ENCODE data around the gene PKD1L1.

PKD1L1 gene

DNA sequence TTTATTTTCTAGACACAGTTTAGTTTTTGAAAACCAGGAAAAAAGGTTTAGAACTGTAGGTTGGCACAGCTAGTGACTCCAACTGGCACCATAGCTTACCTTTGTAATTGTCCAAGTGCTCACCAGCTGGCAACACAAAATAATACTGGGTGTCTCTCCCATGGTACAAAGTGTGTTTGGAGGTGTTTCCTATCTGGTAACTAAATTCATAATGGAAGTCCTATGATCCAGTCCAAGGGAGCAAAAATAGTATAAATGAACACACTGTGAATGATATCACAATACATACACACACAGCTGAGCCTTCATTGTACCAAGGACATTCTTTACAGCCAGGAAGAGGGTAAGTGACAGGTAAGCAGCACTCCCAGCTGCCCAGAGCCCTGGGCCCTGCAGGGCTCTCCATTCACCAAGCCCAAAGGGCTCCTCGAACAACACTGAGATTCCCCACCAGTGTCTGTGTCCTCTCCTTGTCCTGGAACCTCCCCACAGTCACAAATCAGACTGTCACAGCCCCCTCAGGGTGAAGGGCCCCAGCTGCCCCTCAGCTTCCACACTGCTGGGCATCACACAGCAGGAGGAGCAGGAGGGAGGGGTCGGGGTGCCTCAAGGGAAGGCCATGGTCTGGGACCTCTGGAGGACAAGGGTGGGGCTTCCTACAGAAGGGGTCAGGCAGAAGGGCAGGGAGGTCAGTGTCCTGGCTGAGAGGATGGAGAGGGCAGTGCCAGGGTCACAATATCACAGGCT is 72.1 kb downstream of the PKD1L1 start:
- no peak for DNase-seq (ENCODE audit: low read depth in 2 of 2)

GRCh38 chr7:47875406-47875805 is 72.9 kb downstream of the PKD1L1 start:
- DNase-seq (ENCODE audit: low read depth in 2 of 2), result no peak

DNA sequence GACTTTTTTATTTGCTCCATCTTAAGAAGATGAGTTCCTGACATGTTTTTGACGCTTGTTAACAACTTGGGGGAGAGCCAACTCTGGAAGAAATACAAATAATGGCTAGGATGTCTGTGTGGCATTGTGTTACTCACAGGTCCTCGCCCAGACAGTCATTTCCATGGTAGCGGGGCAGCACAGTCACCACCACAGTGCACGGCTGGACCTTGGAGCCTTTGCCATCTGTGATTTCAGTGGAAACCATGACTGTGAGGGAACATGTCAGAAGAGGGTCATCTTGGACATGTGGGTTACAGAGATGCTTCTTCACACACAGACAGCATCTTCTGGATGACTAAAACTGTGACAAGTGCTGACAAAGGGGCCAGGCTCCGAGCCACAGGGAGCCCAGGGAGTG is 74.5 kb downstream of the PKD1L1 start:
- DNase-seq (ENCODE audit: low read depth in 2 of 2), result no peak

GRCh38 chr7:47867286-47867685 is 81.0 kb downstream of the PKD1L1 start:
- no peak for DNase-seq (ENCODE audit: low read depth in 2 of 2)

GRCh38 chr7:47866120-47866519 is 82.1 kb downstream of the PKD1L1 start:
- DNase-seq (ENCODE audit: low read depth in 2 of 2), result no peak

GRCh38 chr7:47852330-47853245 is 95.7 kb downstream of the PKD1L1 start:
- no peak for DNase-seq (ENCODE audit: low read depth in 2 of 2)

DNA sequence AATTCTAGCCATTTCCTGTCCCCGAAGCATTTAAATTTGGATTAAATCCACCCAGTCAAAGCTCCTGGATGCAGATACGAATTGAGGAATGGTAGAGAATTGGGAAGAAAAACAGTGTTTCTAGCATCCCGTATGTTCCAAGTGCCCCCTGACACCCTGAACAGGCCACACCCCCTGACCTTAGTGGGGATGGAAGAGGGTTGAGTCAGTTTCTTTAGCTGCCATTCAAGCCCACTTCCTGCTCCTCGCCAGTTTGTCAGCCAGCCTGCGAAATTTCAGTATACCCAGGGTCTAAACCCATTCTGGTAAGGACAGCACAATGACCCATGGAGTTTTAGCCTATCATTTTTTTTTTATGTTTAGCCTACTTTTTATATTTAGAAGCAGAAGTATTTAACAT is 101.1 kb downstream of the PKD1L1 start:
- no peak for DNase-seq (ENCODE audit: low read depth in 2 of 2)

- no peak for DNase-seq (ENCODE audit: low read depth in 2 of 2)
Measured at GRCh38 chr7:47846138-47846836, 102.0 kb downstream of the PKD1L1 start.

DNA sequence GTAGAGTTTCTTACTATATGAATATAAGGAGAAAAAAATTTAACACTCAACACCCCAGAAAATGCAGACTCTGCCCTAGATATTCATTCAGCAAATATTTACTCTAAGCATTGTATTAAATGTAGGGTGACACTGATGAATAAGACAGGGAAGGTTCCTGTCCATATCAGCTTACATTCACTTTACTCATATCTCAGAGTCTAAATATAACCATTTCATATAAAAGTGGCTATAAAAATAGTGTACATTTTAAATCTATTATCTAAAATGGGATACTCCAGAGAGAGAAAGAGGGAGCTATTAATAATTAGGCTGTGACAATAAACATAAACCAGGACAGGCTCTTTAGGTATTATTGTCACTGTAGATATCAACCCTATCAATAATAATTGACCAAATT is 104.0 kb downstream of the PKD1L1 start:
- no peak for DNase-seq (ENCODE audit: low read depth in 2 of 2)

- no peak for DNase-seq (ENCODE audit: low read depth in 2 of 2)
Measured at GRCh38 chr7:47843291-47843690, 105.0 kb downstream of the PKD1L1 start.

- DNase-seq (ENCODE audit: low read depth in 2 of 2), result no peak
Measured at GRCh38 chr7:47839381-47839780, 108.9 kb downstream of the PKD1L1 start.

DNA sequence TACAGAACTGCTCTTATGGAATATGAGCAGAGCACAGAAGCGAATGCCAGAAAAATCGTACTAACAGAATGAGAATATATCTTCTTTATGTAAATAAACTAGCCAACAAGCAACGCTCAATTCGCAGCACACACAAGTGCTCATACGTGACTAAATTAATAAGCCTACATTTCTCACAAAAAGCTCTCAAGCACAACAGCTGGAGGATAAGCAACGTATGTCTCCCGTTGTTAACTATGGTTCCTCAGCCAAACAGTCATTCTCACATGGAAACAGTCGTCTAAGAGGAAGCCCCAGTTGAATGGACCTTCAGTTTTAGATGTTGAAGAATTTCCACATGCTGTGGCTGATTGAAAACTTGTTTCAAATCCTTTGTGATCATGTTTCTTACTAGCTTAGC is 110.4 kb downstream of the PKD1L1 start:
- DNase-seq (ENCODE audit: low read depth in 2 of 2), result no peak

GRCh38 chr7:47836503-47837202 is 111.6 kb downstream of the PKD1L1 start:
- no peak for DNase-seq (ENCODE audit: low read depth in 2 of 2)

DNA sequence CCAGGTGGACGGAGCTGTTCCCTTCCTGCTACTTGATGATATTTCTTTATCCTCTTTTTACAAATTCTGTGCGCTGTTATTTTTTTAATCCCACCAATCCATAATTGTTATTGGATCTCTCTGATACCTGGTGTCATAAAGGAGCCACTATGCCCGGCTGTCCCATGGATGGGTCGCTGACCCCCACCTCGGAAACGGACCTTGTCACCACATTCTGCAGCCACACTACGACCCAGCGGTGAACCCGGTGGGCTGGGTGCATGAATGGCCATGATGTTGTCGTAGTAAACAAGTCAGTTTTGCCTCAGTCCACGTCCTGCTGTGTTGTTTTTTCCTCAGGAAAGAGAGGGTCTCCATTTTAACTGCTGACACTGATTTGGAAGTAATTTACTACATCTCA is 112.2 kb downstream of the PKD1L1 start:
- DNase-seq (ENCODE audit: low read depth in 2 of 2), result no peak

GRCh38 chr7:47833211-47833610 is 115.1 kb downstream of the PKD1L1 start:
- no peak for DNase-seq (ENCODE audit: low read depth in 2 of 2)

- DNase-seq (ENCODE audit: low read depth in 2 of 2), result no peak
Measured at GRCh38 chr7:47832105-47832715, 116.1 kb downstream of the PKD1L1 start.

DNA sequence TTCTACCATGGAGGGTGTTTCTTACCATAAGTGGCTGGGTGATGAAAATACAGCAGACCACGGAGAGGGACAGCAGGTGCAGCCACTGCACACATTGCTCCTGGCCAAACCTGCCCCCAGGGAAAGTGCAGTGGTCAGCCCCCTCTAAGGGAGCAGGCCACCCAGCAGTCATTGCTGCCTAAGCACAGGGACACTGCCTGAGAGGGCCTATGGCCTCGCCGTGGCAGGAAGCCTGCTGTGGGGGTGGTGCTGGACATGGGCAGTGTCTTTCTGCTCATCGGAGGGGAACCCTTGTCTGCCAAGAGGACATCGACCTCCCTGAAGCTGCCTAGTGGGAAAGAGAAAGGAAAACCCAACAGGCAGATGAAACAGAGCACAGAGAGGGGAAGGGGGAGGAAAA is 118.3 kb downstream of the PKD1L1 start:
- no peak for DNase-seq (ENCODE audit: low read depth in 2 of 2)

- no peak for DNase-seq (ENCODE audit: low read depth in 2 of 2)
Measured at GRCh38 chr7:47827871-47828270, 120.4 kb downstream of the PKD1L1 start.

DNA sequence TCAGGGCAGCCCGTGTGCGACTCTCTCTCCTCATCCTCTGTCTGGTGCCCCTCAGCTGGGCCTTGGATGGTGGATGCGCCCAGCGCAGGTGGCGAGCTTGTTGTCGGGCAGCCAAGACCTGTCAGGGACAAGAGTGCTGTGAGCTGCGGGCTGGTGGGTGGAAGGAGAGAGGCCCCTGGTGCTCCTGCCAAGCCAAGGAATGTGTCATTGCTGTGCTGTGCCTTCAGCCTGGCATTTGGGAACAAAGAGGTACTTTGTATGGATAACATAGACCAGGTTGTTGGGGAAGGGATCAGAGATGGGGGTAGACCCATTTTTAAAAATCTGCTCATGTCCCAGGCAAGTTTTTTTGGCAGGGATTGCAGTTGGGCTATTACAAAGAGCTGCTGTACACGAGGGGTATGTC is 120.9 kb downstream of the PKD1L1 start:
- DNase-seq (ENCODE audit: low read depth in 2 of 2), result no peak

GRCh38 chr7:47826754-47827153 is 121.5 kb downstream of the PKD1L1 start:
- no peak for DNase-seq (ENCODE audit: low read depth in 2 of 2)

DNA sequence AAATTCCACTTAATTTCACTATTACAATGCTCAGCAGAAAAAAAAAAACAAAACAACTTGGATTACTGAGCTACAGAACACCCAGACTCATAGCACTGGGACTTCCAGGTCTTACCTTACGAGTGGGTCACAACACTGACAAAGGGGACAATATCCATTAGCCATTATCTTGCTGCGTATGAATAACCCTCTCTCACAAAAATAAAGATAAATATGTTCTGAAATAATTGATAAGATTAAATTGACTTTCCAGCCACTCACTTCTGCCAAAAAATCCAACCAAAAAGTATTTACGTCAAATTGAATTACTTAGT is 128.7 kb downstream of the PKD1L1 start:
- DNase-seq (ENCODE audit: low read depth in 2 of 2), result no peak

Data from stimulated activated CD8-positive, alpha-beta memory T cell treated with anti-CD3 and anti-CD28 coated beads, Interleukin-2, amount 100 ng/mL, for 48 hours (primary cell).